ENCODE measurements around the gene CCDC47. TPM values are rescaled to one million over a fixed set of nuclear protein-coding genes. Genes with fewer than 3 reads are reported as not detected.

The CCDC47 gene
- total RNA-seq, 4 donors from 2014 or later, result 48.1 to 70.0 (median 62.9) TPM

DNA sequence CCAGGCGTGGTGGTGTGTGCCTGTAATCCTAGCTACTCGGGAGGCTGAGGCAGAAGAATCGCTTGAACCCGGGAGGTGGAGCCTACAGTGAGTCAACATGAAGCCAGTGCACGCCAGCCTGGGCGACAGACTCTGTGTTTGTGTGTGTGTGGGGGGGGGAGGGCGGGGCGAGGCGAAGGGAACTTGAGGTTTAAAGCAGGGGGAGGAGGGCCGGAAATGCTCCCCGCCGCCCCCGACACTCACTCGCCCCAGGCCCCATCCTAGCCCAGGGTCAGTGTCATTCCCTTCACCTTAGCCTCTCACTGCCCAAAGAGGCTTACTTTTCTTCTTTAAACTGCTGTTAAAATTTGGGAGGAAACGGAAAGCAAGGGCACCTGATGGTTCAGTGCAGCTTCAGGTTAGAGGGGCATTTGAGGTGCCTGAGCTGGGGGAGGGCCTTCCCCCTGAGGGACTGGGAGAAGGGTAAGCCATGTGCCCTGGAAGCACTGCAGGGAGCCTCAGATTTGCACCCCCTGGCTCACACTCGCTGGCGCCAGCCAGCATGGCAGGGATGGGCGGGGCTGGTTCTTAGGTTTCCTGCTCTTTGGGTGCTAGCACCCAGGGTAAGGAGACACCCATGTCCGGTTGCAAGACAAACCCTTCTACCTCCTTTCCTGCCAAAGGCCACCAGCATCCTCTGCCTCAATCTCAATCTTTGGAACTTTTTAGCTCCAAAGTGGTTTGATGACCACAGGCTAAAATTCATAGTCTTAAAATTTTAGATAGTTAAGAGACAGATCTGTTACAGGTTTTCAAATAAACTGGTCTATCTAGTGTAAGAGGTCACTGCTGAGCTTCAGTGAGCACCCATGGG lies 71.3 kb downstream of the CCDC47 start:
- Histone ChIP-seq H3K36me3 (peaks cover 40% of the 10 kb centered on the region), H3K9me3 (no peaks in the 10 kb centered on the region), H3K4me3 (no peak overlapping the region), H3K4me1 (peaks cover 43% of the 10 kb centered on the region), H3K27me3 (no peaks in the 10 kb centered on the region), H3K27ac (no peak overlapping the region)
- 67% methylated on average over 14 of the region's 19 CpGs for WGBS
- DNase-seq (ENCODE audit: low spot score in 2 of 2), result peak in 1 of 2 donors; percentile 76
- TF ChIP-seq POLR2A (IDR thresholded peaks at IDR 0.05), result no peak

GRCh38 chr17:63701456-63701820 lies 72.0 kb downstream of the CCDC47 start:
- H3K27me3 ChIP-seq, result no peaks in the 10 kb centered on the region
- H3K27ac ChIP-seq, result no peak overlapping the region
- H3K36me3 ChIP-seq, result peaks cover 35% of the 10 kb centered on the region
- H3K4me3 ChIP-seq, result peak overlapping the region; percentile 78
- WGBS, result 73% methylated on average over 10 of the region's 10 CpGs
- H3K9me3 ChIP-seq, result no peaks in the 10 kb centered on the region
- H3K4me1 ChIP-seq, result peaks cover 43% of the 10 kb centered on the region
- no peak for DNase-seq (ENCODE audit: low spot score in 2 of 2)
- TF ChIP-seq EP300 (IDR thresholded peaks at IDR 0.05) (no peak), POLR2AphosphoS5 (IDR thresholded peaks at IDR 0.05) (no peak), CTCF (IDR thresholded peaks at IDR 0.05) (no peak), POLR2A (IDR thresholded peaks at IDR 0.05) (no peak)

DNA sequence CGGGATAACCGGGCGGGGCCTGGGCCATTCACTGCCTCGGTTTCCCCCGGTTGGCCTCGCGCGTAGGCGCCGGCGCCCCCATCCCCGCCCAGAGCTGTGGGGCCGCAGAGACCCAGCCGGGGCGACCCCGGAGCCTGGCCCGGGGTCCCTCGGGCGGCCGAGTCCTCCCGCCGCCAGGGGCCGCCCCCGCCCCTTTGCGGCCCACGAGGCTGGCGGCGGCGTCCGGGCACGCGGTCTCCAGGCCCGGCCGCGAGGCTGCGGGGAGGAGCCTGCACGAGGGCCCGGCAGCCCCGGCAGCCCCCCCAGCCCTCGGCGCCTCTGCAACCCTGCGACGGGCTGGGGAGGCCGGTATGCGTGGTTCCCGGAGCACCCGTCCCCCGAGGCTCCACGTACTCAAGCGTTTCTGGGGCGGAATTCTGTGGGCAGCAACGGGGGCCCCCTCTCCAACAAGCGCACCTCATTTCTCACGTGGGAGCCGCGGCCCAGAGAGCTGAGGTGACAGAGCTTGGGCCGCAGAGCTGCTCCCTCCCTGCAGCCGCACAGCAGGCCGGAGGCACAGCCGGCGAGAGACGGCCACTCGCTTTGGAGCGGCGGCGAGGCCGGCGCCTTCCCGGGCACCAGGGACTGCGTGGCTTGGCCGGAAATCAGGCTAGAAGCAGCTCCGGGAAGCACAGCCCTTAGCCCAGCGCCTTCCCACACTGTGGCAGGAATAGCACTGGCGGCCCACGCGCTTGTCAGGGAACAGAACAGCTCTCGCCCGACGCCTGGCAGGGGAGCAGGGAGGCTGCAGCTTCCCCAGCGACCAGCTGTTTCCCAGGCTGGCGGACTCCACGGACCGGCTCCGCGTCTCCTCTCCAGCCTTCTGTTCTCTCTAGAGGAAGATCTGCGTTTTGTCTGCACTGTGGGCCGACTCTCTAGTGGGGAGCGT lies 72.6 kb downstream of the CCDC47 start:
- Histone ChIP-seq H3K4me3 (peak overlapping the region; percentile 78), H3K27me3 (no peaks in the 10 kb centered on the region), H3K4me1 (peaks cover 43% of the 10 kb centered on the region), H3K36me3 (peaks cover 28% of the 10 kb centered on the region), H3K27ac (peak overlapping the region; percentile 82), H3K9me3 (no peaks in the 10 kb centered on the region)
- WGBS, result 30% methylated on average over 14 of the region's 88 CpGs
- peak in 1 of 2 donors; percentile 74 for DNase-seq (ENCODE audit: low spot score in 2 of 2)
- no peak for TF ChIP-seq POLR2AphosphoS5 (IDR thresholded peaks at IDR 0.05)
- no peak for TF ChIP-seq POLR2A (IDR thresholded peaks at IDR 0.05)
- TF ChIP-seq CTCF (IDR thresholded peaks at IDR 0.05), result peak in 1 of 2 donors; percentile 9

DNA sequence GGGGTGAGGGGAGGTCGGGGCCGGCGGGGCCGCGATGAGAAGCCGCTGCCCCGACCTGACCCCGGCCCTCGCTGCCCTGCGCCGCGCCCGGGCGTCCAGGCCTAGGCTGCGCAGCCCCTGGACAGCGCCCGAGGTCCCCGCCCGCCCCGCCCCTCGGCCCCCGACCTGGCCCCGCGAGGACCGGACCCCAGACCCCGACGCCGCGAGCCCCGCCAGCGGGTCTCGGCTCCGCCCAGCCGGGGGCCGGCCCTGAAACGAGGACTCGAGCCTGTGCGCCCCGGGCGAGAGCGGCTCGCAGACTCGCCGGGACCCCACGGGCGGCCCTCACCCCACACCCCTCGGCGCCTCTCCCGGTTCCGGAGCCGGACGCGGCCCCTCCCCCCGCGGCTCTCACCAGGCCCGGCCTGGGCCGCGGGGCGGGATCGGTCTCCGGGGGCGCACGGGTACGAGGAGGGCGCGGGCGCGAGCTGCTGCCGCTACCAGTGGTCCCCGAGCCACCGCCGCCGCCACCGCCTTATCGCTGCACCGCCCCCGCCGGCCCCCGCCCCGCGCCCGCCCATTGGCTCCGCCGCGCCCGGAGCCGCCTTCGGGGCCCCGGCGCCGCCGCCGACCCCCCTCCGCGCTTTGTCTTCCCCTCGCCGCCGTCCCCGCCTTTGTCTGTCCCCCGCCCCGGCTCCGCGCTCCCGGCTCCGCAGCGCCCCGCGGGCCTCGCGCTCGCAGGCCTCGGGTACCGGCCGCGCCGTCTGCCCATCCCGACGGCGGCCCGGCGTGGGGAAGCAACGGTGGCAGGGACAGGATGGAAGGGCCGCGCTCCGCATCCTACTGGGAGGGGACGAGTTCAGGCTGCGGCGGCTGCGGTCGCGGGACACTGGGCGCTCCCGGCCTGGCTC lies 73.5 kb downstream of the CCDC47 start, which contains the start of gene LIMD2:
TSS of gene LIMD2 (minus strand) at position 488 of the 890 bp plus-strand sequence. CDS start 827 bp downstream, outside the sequence.
- TF ChIP-seq POLR2A (IDR thresholded peaks at IDR 0.05) (no peak), CTCF (IDR thresholded peaks at IDR 0.05) (no peak), POLR2AphosphoS5 (IDR thresholded peaks at IDR 0.05) (no peak), EP300 (IDR thresholded peaks at IDR 0.05) (no peak)
- Histone ChIP-seq H3K9me3 (no peaks in the 10 kb centered on the region), H3K4me3 (peak within 1 kb of the TSS; percentile 78), H3K4me1 (peaks cover 43% of the 10 kb centered on the region), H3K36me3 (peaks cover 21% of the 10 kb centered on the region), H3K27ac (peak within 1 kb of the TSS; percentile 82), H3K27me3 (no peaks in the 10 kb centered on the region)
- peak in 1 of 2 donors; percentile 76 for DNase-seq (ENCODE audit: low spot score in 2 of 2)
- WGBS, result no CpG with 5 or more reads among the region's 133 CpGs
